ENCODE measurements around the gene KIF25. TPM values are rescaled to one million over a fixed set of nuclear protein-coding genes. Genes with fewer than 3 reads are reported as not detected.
"Not testable (repeated sequence)": the region's sequence is repeated elsewhere in the genome, so short reads cannot be mapped to it uniquely, and the experiment has no call there.

Gene KIF25
- polyA plus RNA-seq, 2 of the 4 experiments (the other 2 are of a cell fraction), result 0.06 to 0.13 TPM

- TF ChIP-seq ZC3H11A (IDR thresholded peaks at IDR 0.05), result no peak
- no peak for TF ChIP-seq HOXB5 (CRISPR knock-in tag; IDR thresholded peaks at IDR 0.05)
Measured at GRCh38 chr6:167973148-167973885, 24.2 kb upstream of the KIF25 start (continued).

DNA sequence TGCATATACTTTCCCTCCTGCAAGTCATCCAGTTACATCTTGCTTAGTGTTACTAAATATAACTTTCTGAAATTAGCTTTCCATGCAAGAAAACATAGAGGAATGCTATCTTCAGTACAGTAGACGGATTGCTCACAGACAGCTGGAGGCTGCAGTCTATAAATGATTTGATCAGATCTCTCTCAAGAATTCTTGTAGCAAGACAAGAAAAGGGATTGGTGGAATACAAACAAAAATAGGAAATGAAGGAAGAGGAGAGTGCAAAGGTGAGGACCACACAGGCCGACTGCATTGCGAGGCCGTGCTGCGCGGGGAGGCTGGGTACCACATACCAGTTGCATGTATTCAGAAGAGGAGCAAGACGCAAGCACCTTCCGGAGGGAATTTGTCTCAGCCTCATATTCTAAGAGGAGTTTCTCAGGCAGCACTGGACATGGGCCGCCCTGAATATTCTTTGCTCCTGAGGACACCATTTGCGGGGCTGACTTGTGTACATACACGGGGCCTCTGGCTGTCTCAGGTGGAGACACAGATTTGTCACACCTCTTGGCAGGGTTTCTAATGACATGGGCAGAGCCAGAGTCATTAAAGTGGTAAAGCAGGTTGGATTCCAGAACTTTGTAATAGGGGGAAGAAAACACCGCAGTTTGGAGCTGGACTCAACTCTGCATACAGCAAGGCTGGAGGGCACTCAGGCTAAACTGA lies 22.7 kb upstream of the KIF25 start:
- Histone ChIP-seq H3K4me2 (no peak overlapping the region), H3K9me3 (no peaks in the 10 kb centered on the region), H3K4me3 (no peak overlapping the region), H3K27ac (no peak overlapping the region), H3K4me1 (no peaks in the 10 kb centered on the region)
- ChIA-PET POLR2A (no interaction called here), CTCF (no interaction called here)
- ATAC-seq (no peak; a peak in 1 of 6 replicates), DNase-seq (ENCODE audit: low read depth in 1 of 2, low spot score in 1 of 2) (no peak), FAIRE-seq (no peak)
- WGBS (ENCODE audit: missing lambda C conversion rate), result 70% methylated on average over 12 of the region's 12 CpGs
- TF ChIP-seq HEYL (CRISPR knock-in tag; IDR thresholded peaks at IDR 0.05), result no peak
- no peak for TF ChIP-seq ZSCAN20 (CRISPR knock-in tag; IDR thresholded peaks at IDR 0.05)
- no peak for TF ChIP-seq JUN (IDR thresholded peaks at IDR 0.05)
- TF ChIP-seq ZC3H11A (IDR thresholded peaks at IDR 0.05), result no peak
- TF ChIP-seq HOXA7 (CRISPR knock-in tag; IDR thresholded peaks at IDR 0.05), result no peak
- TF ChIP-seq RNF2 (IDR thresholded peaks at IDR 0.05; ENCODE audit: borderline replicate concordance, low read depth), result no peak

GRCh38 chr6:167975458-167975857 lies 22.0 kb upstream of the KIF25 start:
- TF ChIP-seq ZSCAN20 (CRISPR knock-in tag; IDR thresholded peaks at IDR 0.05) (no peak), JUNB (IDR thresholded peaks at IDR 0.05) (no peak), CBX2 (IDR thresholded peaks at IDR 0.05; ENCODE audit: borderline replicate concordance, low read depth) (no peak), RNF2 (IDR thresholded peaks at IDR 0.05; ENCODE audit: borderline replicate concordance, low read depth) (no peak), CTCF (IDR thresholded peaks at IDR 0.05) (no peak), GATA3 (IDR thresholded peaks at IDR 0.05; ENCODE audit: borderline replicate concordance) (no peak)
- WGBS (ENCODE audit: missing lambda C conversion rate), result 97% methylated on average over 16 of the region's 19 CpGs
- FAIRE-seq (no peak), ATAC-seq (no peak), DNase-seq (ENCODE audit: low read depth in 1 of 2, low spot score in 1 of 2) (no peak)
- Histone ChIP-seq H3K27ac (no peak overlapping the region), H3K9me3 (no peaks in the 10 kb centered on the region), H3K4me2 (no peak overlapping the region), H3K4me3 (no peak overlapping the region), H3K4me1 (no peaks in the 10 kb centered on the region)
- CTCF ChIA-PET, result no interaction called here
- POLR2A ChIA-PET, result no interaction called here

- H3K4me1 ChIP-seq; FAIRE-seq; H3K4me2 ChIP-seq; H3K4me3 ChIP-seq; H3K27ac ChIP-seq; ATAC-seq; CTCF ChIA-PET; DNase-seq (ENCODE audit: low read depth in 1 of 2, low spot score in 1 of 2); H3K9me3 ChIP-seq; POLR2A ChIA-PET: not testable (repeated sequence)
Measured at GRCh38 chr6:167976116-167976657, 21.3 kb upstream of the KIF25 start.

GRCh38 chr6:167976708-167977107 lies 20.8 kb upstream of the KIF25 start:
- Histone ChIP-seq H3K4me3 (no peak overlapping the region), H3K4me2 (no peak overlapping the region), H3K27ac (no peak overlapping the region), H3K4me1 (no peaks in the 10 kb centered on the region), H3K9me3 (no peaks in the 10 kb centered on the region)
- ATAC-seq, result 0 out of 6 replicates have a peak, but pooled peaks of 1 of the 2 experiments have one; percentile 13
- ChIA-PET POLR2A (no interaction called here), CTCF (no interaction called here)
- FAIRE-seq, result no peak
- TF ChIP-seq KDM5A (IDR thresholded peaks at IDR 0.05) (no peak), SREBF2 (IDR thresholded peaks at IDR 0.05) (no peak), ZFP36 (IDR thresholded peaks at IDR 0.05; ENCODE audit: borderline replicate concordance, partially characterized antibody) (no peak), RAD21 (conservative IDR thresholded peaks at IDR 0.05 in 1 of 2, IDR thresholded peaks at IDR 0.05 in 1 of 2) (no peak), CHD2 (IDR thresholded peaks at IDR 0.05; ENCODE audit: low read length, partially characterized antibody) (no peak), POLR2A (IDR thresholded peaks at IDR 0.05; ENCODE audit: low read length) (no peak), GATA3 (IDR thresholded peaks at IDR 0.05; ENCODE audit: borderline replicate concordance) (no peak)
- TF ChIP-seq, protein P1, sequence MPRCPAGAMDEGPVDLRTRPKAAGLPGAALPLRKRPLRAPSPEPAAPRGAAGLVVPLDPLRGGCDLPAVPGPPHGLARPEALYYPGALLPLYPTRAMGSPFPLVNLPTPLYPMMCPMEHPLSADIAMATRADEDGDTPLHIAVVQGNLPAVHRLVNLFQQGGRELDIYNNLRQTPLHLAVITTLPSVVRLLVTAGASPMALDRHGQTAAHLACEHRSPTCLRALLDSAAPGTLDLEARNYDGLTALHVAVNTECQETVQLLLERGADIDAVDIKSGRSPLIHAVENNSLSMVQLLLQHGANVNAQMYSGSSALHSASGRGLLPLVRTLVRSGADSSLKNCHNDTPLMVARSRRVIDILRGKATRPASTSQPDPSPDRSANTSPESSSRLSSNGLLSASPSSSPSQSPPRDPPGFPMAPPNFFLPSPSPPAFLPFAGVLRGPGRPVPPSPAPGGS (IDR thresholded peaks at IDR 0.05), result no peak
- no peak for DNase-seq (ENCODE audit: low read depth in 1 of 2, low spot score in 1 of 2)
- 94% methylated on average over 18 of the region's 27 CpGs for WGBS (ENCODE audit: missing lambda C conversion rate)

Measured in A549 (cell line).